Measurements from ENCODE around the gene NCKAP1. TPM values are rescaled to one million over a fixed set of nuclear protein-coding genes. Genes with fewer than 3 reads are reported as not detected.
A peak's percentile ranks its signal among the peaks of the same experiment; 100 is the strongest.
"Not testable (repeated sequence)": the region's sequence is repeated elsewhere in the genome, so short reads cannot be mapped to it uniquely, and the experiment has no call there.

Gene NCKAP1
- total RNA-seq, 1 donor: 236 TPM

- no peak for TF ChIP-seq CTCF (IDR thresholded peaks at IDR 0.05; ENCODE audit: insufficient read depth, low read depth, low read length)
- DNase-seq (ENCODE audit: low read depth): no peak
- H3K4me3 ChIP-seq (ENCODE audit: low read depth, low read length): no peak overlapping the region
Measured at GRCh38 chr2:182894174-182894573, 144.1 kb downstream of the NCKAP1 start.

- no peak overlapping the region for H3K4me3 ChIP-seq (ENCODE audit: low read depth, low read length)
- no peak for DNase-seq (ENCODE audit: low read depth)
Measured at GRCh38 chr2:182893666-182894065, 144.6 kb downstream of the NCKAP1 start.

GRCh38 chr2:182893035-182893434 lies 145.2 kb downstream of the NCKAP1 start:
- not testable (repeated sequence) for H3K4me3 ChIP-seq (ENCODE audit: low read depth, low read length); DNase-seq (ENCODE audit: low read depth)

More at GRCh38 chr2:182893666-182894065, 144.6 kb downstream of the NCKAP1 start:
- no peak for TF ChIP-seq CTCF (IDR thresholded peaks at IDR 0.05; ENCODE audit: insufficient read depth, low read depth, low read length)

GRCh38 chr2:182891611-182892010 lies 146.6 kb downstream of the NCKAP1 start:
- H3K4me3 ChIP-seq (ENCODE audit: low read depth, low read length): no peak overlapping the region
- no peak for DNase-seq (ENCODE audit: low read depth)
- no peak for TF ChIP-seq CTCF (IDR thresholded peaks at IDR 0.05; ENCODE audit: insufficient read depth, low read depth, low read length)

GRCh38 chr2:182890773-182891378 lies 147.4 kb downstream of the NCKAP1 start:
- TF ChIP-seq CTCF (IDR thresholded peaks at IDR 0.05; ENCODE audit: insufficient read depth, low read depth, low read length): no peak
- no peak overlapping the region for H3K4me3 ChIP-seq (ENCODE audit: low read depth, low read length)
- DNase-seq (ENCODE audit: low read depth): no peak

GRCh38 chr2:182890305-182890704 lies 148.0 kb downstream of the NCKAP1 start:
- DNase-seq (ENCODE audit: low read depth): peak; percentile 42
- no peak overlapping the region for H3K4me3 ChIP-seq (ENCODE audit: low read depth, low read length)
- TF ChIP-seq CTCF (IDR thresholded peaks at IDR 0.05; ENCODE audit: insufficient read depth, low read depth, low read length): no peak

- H3K4me3 ChIP-seq (ENCODE audit: low read depth, low read length): no peak overlapping the region
- no peak for TF ChIP-seq CTCF (IDR thresholded peaks at IDR 0.05; ENCODE audit: insufficient read depth, low read depth, low read length)
- no peak for DNase-seq (ENCODE audit: low read depth)
Measured at GRCh38 chr2:182887753-182888415, 150.4 kb downstream of the NCKAP1 start.

All from fibroblast of villous mesenchyme (primary cell).